ENCODE measurements around the gene OR10H3. TPM values are rescaled to one million over a fixed set of nuclear protein-coding genes. Genes with fewer than 3 reads are reported as not detected.

Gene OR10H3
- not detected in 2 replicates for total RNA-seq

GRCh38 chr19:15737722-15738121 is at the start of gene OR10H3:
Gene OR10H3, plus strand, starts transcription at chr19:15737985. Its CDS starts 3,408 bp downstream, at chr19:15741393.

GRCh38 chr19:15727724-15728123 is 10.1 kb upstream of the OR10H3 start, which contains the start of gene OR10H2:
Gene OR10H2, plus strand, starts transcription at chr19:15728024. Its CDS starts 20 bp downstream, at chr19:15728044.

GRCh38 chr19:15787611-15788155 is 49.9 kb downstream of the OR10H3 start, which contains the start of gene OR10H5:
Gene OR10H5, plus strand, starts transcription at chr19:15787661. Its CDS starts 6,388 bp downstream, at chr19:15794049.

Other genes with a start within 250 kb of the OR10H3 start
- gene CYP4F22, start 229.5 kb upstream of the OR10H3 start, total RNA-seq: not detected in 2 replicates
- not detected in 2 replicates for gene CYP4F8, start 122.8 kb upstream of the OR10H3 start, total RNA-seq
- gene CYP4F3, start 97.1 kb upstream of the OR10H3 start, total RNA-seq: not detected in 2 replicates
- not detected in 2 replicates for gene CYP4F12, start 64.9 kb upstream of the OR10H3 start, total RNA-seq
- not detected in 2 replicates for gene OR10H2, start 10.0 kb upstream of the OR10H3 start, total RNA-seq
- not detected in 2 replicates for gene OR10H5, start 49.7 kb downstream of the OR10H3 start, total RNA-seq
- gene OR10H1, start 77.7 kb downstream of the OR10H3 start, total RNA-seq: not detected in 2 replicates
- gene CYP4F2, start 160.1 kb downstream of the OR10H3 start, total RNA-seq: not detected in 2 replicates
- not detected in 2 replicates for gene CYP4F11, start 196.5 kb downstream of the OR10H3 start, total RNA-seq
- gene OR10H4, start 211.0 kb downstream of the OR10H3 start, total RNA-seq: not detected in 2 replicates

Measured in vein endothelial cell (primary cell).